HuH-7.5 (cell line): ENCODE data around the gene TRIP6.
"Not testable (repeated sequence)": the region's sequence is repeated elsewhere in the genome, so short reads cannot be mapped to it uniquely, and the experiment has no call there.

ENCODE experiments used
- DNase-seq: peaks from one replicate; pipeline ENCODE4 v3.0.0; 2011; ENCODE audit warnings: low spot score

TRIP6 gene

GRCh38 chr7:100890653-100891567 lies 23.7 kb downstream of the TRIP6 start:
- no peak for DNase-seq

GRCh38 chr7:100891568-100892247 lies 24.5 kb downstream of the TRIP6 start:
- DNase-seq: no peak

- no peak for DNase-seq
These were observed 25.5 kb downstream of the TRIP6 start for GRCh38 chr7:100892364-100893317.

GRCh38 chr7:100893318-100893895 lies 26.2 kb downstream of the TRIP6 start:
- no peak for DNase-seq

- no peak for DNase-seq
These were observed 26.9 kb downstream of the TRIP6 start for GRCh38 chr7:100893910-100894721.

- no peak for DNase-seq
These were observed 27.9 kb downstream of the TRIP6 start for GRCh38 chr7:100894860-100895700.

- DNase-seq: no peak
These were observed 28.4 kb downstream of the TRIP6 start, which contains the start of gene ACHE for GRCh38 chr7:100895701-100895955. Gene ACHE (minus strand): TSS chr7:100895888. CDS start chr7:100894232, 1,656 bp downstream.

GRCh38 chr7:100895956-100896731 lies 29.0 kb downstream of the TRIP6 start:
- peak; percentile 86 for DNase-seq

- DNase-seq: no peak
These were observed 29.8 kb downstream of the TRIP6 start for GRCh38 chr7:100896732-100897608.

GRCh38 chr7:100897772-100898454 lies 30.7 kb downstream of the TRIP6 start:
- DNase-seq: no peak

GRCh38 chr7:100899432-100899831 lies 32.2 kb downstream of the TRIP6 start:
- DNase-seq: no peak

- no peak for DNase-seq
These were observed 33.8 kb downstream of the TRIP6 start for GRCh38 chr7:100900978-100901377.

GRCh38 chr7:100901921-100902332 lies 34.7 kb downstream of the TRIP6 start:
- DNase-seq: no peak

- DNase-seq: no peak
These were observed 35.5 kb downstream of the TRIP6 start for GRCh38 chr7:100902638-100903037.

GRCh38 chr7:100908512-100908911 lies 41.3 kb downstream of the TRIP6 start:
- DNase-seq: no peak

GRCh38 chr7:100910443-100910842 lies 43.3 kb downstream of the TRIP6 start:
- DNase-seq: not testable (repeated sequence)

- no peak for DNase-seq
These were observed 44.3 kb downstream of the TRIP6 start for GRCh38 chr7:100911484-100911883.
